IMR-90 (cell line): ENCODE results near the gene MBD3L2B. TPM values are rescaled to one million over a fixed set of nuclear protein-coding genes. Genes with fewer than 3 reads are reported as not detected.
"Not testable (repeated sequence)": the region's sequence is repeated elsewhere in the genome, so short reads cannot be mapped to it uniquely, and the experiment has no call there.

ENCODE experiments used
- ATAC-seq: fragments of 200-7000 bp; cut with Tn5 transposase; 2 replicates; pipeline ENCODE4 v1.9.1; 2020; ENCODE audit warnings: low read depth, mild to moderate bottlenecking, moderate library complexity
- BruUV-seq: library from RNA; stranded (reverse); fragments of 400-500 nt; replicated peaks from 2 replicates; lab custom pipeline; 2021; lab: Mats Ljungman, UMichigan
- CTCF ChIA-PET: fragments of 300-600 bp; formaldehyde crosslinking; extraction: SDS; loops from one replicate; lab custom pipeline; 2021; ENCODE audit warnings: antibody characterized with exemption; lab: Yijun Ruan, JAX
- POLR2A ChIA-PET: fragments of 300-600 bp; sonication (Branson Sonifier 250); formaldehyde crosslinking; loops from one replicate; lab custom pipeline; 2022; ENCODE audit warnings: antibody characterized with exemption; ENCODE audit not compliant: unreplicated experiment; lab: Charles Lee
- DNase-seq: peaks from one replicate; pipeline ENCODE4 v3.0.0; 2013
- H2AFZ ChIP-seq: replicated peaks from 2 replicates; pipeline ENCODE3; 2013; ENCODE audit warnings: low read length, mild to moderate bottlenecking; ENCODE audit not compliant: poor library complexity
- H2AK5ac ChIP-seq: 2 replicates; pipeline ENCODE4 v1.6.1; 2013; ENCODE audit warnings: low read depth, low read length, inconsistent platforms
- H2AK9ac ChIP-seq: replicated peaks from 2 replicates; pipeline ENCODE3; 2013; ENCODE audit warnings: mild to moderate bottlenecking, low read depth, low read length, moderate library complexity; ENCODE audit not compliant: poor library complexity
- H2BK120ac ChIP-seq: 2 replicates; pipeline ENCODE4 v1.6.1; 2013; ENCODE audit warnings: low read depth, low read length, inconsistent platforms
- H2BK15ac ChIP-seq: 3 replicates; pipeline ENCODE4 v1.6.1; 2013; ENCODE audit warnings: low read depth, low read length, inconsistent platforms
- H2BK20ac ChIP-seq: 2 replicates; pipeline ENCODE4 v1.6.1; 2013; ENCODE audit warnings: low read depth, mild to moderate bottlenecking, inconsistent platforms, low read length, moderate library complexity
- H2BK5ac ChIP-seq: 2 replicates; pipeline ENCODE4 v1.6.1; 2013; ENCODE audit warnings: mild to moderate bottlenecking, low read depth, low read length, inconsistent platforms; ENCODE audit not compliant: poor library complexity, severe bottlenecking
- H3K14ac ChIP-seq: replicated peaks from 2 replicates; pipeline ENCODE4 v1.6.1; 2013; ENCODE audit warnings: low read depth, low read length, inconsistent platforms
- H3K18ac ChIP-seq: 2 replicates; pipeline ENCODE4 v1.6.1; 2013; ENCODE audit warnings: low read depth, low read length, control low read depth
- H3K23ac ChIP-seq: 2 replicates; pipeline ENCODE4 v1.6.1; 2013; ENCODE audit warnings: low read depth, low read length, inconsistent platforms
- H3K27ac ChIP-seq: 2 replicates; pipeline ENCODE4 v1.5.1; 2013; ENCODE audit warnings: mild to moderate bottlenecking, control low read depth, low read length; ENCODE audit not compliant: insufficient read depth
- H3K27me3 ChIP-seq: 2 replicates; pipeline ENCODE4 v1.6.1; 2013; ENCODE audit warnings: low read length; ENCODE audit not compliant: control insufficient read depth, insufficient read depth
- H3K36me3 ChIP-seq: 2 replicates; pipeline ENCODE4 v1.6.1; 2013; ENCODE audit warnings: low read length, mixed read lengths; ENCODE audit not compliant: control insufficient read depth, insufficient read depth
- H3K4ac ChIP-seq: 2 replicates; pipeline ENCODE4 v1.6.1; 2013; ENCODE audit warnings: low read depth, low read length, inconsistent platforms
- H3K4me1 ChIP-seq: 2 replicates; pipeline ENCODE4 v1.6.1; 2013; ENCODE audit warnings: low read length, mixed read lengths; ENCODE audit not compliant: control insufficient read depth, insufficient read depth
- H3K4me2 ChIP-seq: 2 replicates; pipeline ENCODE4 v1.6.1; 2013; ENCODE audit warnings: low read depth, mild to moderate bottlenecking, control low read depth, low read length, moderate library complexity
- H3K4me3 ChIP-seq: 2 replicates; pipeline ENCODE4 v1.5.1; 2013; ENCODE audit warnings: low read depth, mild to moderate bottlenecking, control low read depth, low read length, moderate library complexity; ENCODE audit not compliant: insufficient read depth
- H3K56ac ChIP-seq: 2 replicates; pipeline ENCODE4 v1.6.1; 2013; ENCODE audit warnings: low read length, inconsistent platforms; ENCODE audit not compliant: insufficient read depth; ENCODE audit errors: extremely low read depth
- H3K79me1 ChIP-seq, 2 experiments: 2 replicates each; pipeline ENCODE4 v1.6.1; 2013; ENCODE audit warnings: low read length in 2 of 2, inconsistent platforms in 1 of 2, low read depth in 1 of 2
- H3K9ac ChIP-seq: 2 replicates; pipeline ENCODE4 v1.6.1; 2013; ENCODE audit warnings: low read depth, low read length, control low read depth
- H3K9me1 ChIP-seq: 2 replicates; pipeline ENCODE4 v1.6.1; 2013; ENCODE audit warnings: low read length, inconsistent platforms; ENCODE audit not compliant: insufficient read depth
- H3K9me3 ChIP-seq: 2 replicates; pipeline ENCODE4 v1.6.1; 2013; ENCODE audit warnings: low read length; ENCODE audit not compliant: control insufficient read depth, insufficient read depth
- H4K20me1 ChIP-seq: 2 replicates; pipeline ENCODE4 v1.6.1; 2013; ENCODE audit warnings: low read length, inconsistent platforms; ENCODE audit not compliant: insufficient read depth
- H4K5ac ChIP-seq: 2 replicates; pipeline ENCODE4 v1.6.1; 2013; ENCODE audit warnings: mild to moderate bottlenecking, low read depth, low read length, control low read depth
- H4K8ac ChIP-seq, 2 experiments: 2 replicates each; pipeline ENCODE4 v1.6.1; 2013; ENCODE audit warnings: low read depth in 2 of 2, low read length in 2 of 2, control low read depth in 1 of 2, inconsistent platforms in 1 of 2
- H4K91ac ChIP-seq: 2 replicates; pipeline ENCODE4 v1.6.1; 2013; ENCODE audit warnings: low read depth, low read length, inconsistent platforms; ENCODE audit not compliant: insufficient read depth
- WGBS, 2 experiments: methylation state at CpG; one replicate each; pipeline versions ENCODE4 v1.1.5 to v1.1.7; 2013; ENCODE audit warnings: missing lambda C conversion rate in 2 of 2; ENCODE audit not compliant: insufficient read length in 1 of 2; ENCODE audit errors: extremely low coverage in 2 of 2; 5-methylcytosine and 5-hydroxymethylcytosine counted together
- dilution Hi-C: fragments of 300-500 bp; cut with HindIII; formaldehyde crosslinking; loops from one replicate; pipeline ENCODE4 v1.14.3; 2018; ENCODE audit warnings: low sequenced_read_pairs; ENCODE audit not compliant: unreplicated experiment
- in situ Hi-C: fragments of 300-500 bp; cut with MboI; formaldehyde crosslinking; loops from 3 replicates; pipeline ENCODE4 v1.14.3; 2019; ENCODE audit warnings: low sequenced_read_pairs, inconsistent platforms, mixed read lengths
- intact Hi-C: fragments of 100-400 bp; cut with micrococcal nuclease; formaldehyde crosslinking; loops from 2 replicates; pipeline ENCODE4 v1.10.0; 2022
- polyA plus RNA-seq, 3 experiments: library from polyadenylated mRNA; depleted of rRNA; stranded (reverse); fragments of >200 nt; gene quantifications; 2 replicates each; pipeline ENCODE4 v1.2.3, GENCODE V29; 2012; ENCODE audit warnings: low replicate concordance in 1 of 3
- total RNA-seq: library from RNA; depleted of rRNA; stranded (reverse); fragments of >200 nt; gene quantifications from 2 replicates; pipeline ENCODE4 v1.2.3, GENCODE V29; 2012
- TF ChIP-seq, protein P1 (sequence below): conservative IDR thresholded peaks from 2 replicates; pipeline ENCODE4 v1.5.1; 2012; ENCODE audit warnings: mild to moderate bottlenecking, low read depth, low read length, improper control_type of control experiment

The MBD3L2B gene
- total and polyA plus RNA-seq, 2 of the 4 experiments (the other 2 are of a cell fraction) = not detected

- H3K9me1 ChIP-seq, H3K4me3 ChIP-seq, H4K20me1 ChIP-seq, H4K91ac ChIP-seq, H3K36me3 ChIP-seq, POLR2A ChIA-PET, H2BK5ac ChIP-seq, H4K8ac ChIP-seq, H3K18ac ChIP-seq, H4K5ac ChIP-seq, H2BK120ac ChIP-seq, dilution Hi-C loops, H3K9me3 ChIP-seq, H2AFZ ChIP-seq, H2BK15ac ChIP-seq, H3K27me3 ChIP-seq, H2AK5ac ChIP-seq, H3K27ac ChIP-seq, DNase-seq, H3K4me1 ChIP-seq, H3K9ac ChIP-seq, ATAC-seq, H3K14ac ChIP-seq, H3K4me2 ChIP-seq, H3K23ac ChIP-seq, in situ Hi-C loops, H2AK9ac ChIP-seq, H2BK20ac ChIP-seq, H3K56ac ChIP-seq, H3K4ac ChIP-seq, BruUV-seq, CTCF ChIA-PET: not testable (repeated sequence)
- TF ChIP-seq, protein P1, sequence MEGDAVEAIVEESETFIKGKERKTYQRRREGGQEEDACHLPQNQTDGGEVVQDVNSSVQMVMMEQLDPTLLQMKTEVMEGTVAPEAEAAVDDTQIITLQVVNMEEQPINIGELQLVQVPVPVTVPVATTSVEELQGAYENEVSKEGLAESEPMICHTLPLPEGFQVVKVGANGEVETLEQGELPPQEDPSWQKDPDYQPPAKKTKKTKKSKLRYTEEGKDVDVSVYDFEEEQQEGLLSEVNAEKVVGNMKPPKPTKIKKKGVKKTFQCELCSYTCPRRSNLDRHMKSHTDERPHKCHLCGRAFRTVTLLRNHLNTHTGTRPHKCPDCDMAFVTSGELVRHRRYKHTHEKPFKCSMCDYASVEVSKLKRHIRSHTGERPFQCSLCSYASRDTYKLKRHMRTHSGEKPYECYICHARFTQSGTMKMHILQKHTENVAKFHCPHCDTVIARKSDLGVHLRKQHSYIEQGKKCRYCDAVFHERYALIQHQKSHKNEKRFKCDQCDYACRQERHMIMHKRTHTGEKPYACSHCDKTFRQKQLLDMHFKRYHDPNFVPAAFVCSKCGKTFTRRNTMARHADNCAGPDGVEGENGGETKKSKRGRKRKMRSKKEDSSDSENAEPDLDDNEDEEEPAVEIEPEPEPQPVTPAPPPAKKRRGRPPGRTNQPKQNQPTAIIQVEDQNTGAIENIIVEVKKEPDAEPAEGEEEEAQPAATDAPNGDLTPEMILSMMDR = peak; percentile 21; the same call in 1 of the 2 replicates
- peaks cover 11 to 13% of the 10 kb centered on the region in 2 experiments for H3K79me1 ChIP-seq
- intact Hi-C loops = loop anchor here (10.0 kb wide), 1 partner anchor 332 kb away; the partner anchor contains the start of genes GPR108 and TRIP10
- WGBS, 2 experiments = 25% methylated on average over 6 of the region's 13 CpGs; no CpG with 5 or more reads in 1 of the 2 experiments
These were observed 45.9 kb upstream of the MBD3L2B start for GRCh38 chr19:7067122-7067521.
